Erythroblast (primary cell): ENCODE results near the gene NUDT19.

Source experiments
- GATA1 ChIP-seq: IDR thresholded peaks from 2 replicates; pipeline ENCODE4 v1.6.1; 2011; ENCODE audit warnings: low read depth, mild to moderate bottlenecking, control low read depth, low read length, moderate library complexity
- POLR2A ChIP-seq: IDR thresholded peaks from 2 replicates; pipeline ENCODE4 v1.6.1; 2011; ENCODE audit warnings: mild to moderate bottlenecking, low read length

GRCh38 chr19:32750441-32751055 lies 58.9 kb downstream of the NUDT19 start:
- no peak for TF ChIP-seq POLR2A
- no peak for TF ChIP-seq GATA1
